Stimulated activated CD8-positive, alpha-beta memory T cell treated with anti-CD3 and anti-CD28 coated beads, Interleukin-15, amount 100 ng/mL, for 48 hours (primary cell): ENCODE results near the gene PBX1.

Experiments used
- DNase-seq, 2 donors: peaks; one replicate each; pipeline ENCODE4 v3.0.0-alpha.2; 2020; ENCODE audit warnings: low read depth in 2 of 2

Gene PBX1

DNA sequence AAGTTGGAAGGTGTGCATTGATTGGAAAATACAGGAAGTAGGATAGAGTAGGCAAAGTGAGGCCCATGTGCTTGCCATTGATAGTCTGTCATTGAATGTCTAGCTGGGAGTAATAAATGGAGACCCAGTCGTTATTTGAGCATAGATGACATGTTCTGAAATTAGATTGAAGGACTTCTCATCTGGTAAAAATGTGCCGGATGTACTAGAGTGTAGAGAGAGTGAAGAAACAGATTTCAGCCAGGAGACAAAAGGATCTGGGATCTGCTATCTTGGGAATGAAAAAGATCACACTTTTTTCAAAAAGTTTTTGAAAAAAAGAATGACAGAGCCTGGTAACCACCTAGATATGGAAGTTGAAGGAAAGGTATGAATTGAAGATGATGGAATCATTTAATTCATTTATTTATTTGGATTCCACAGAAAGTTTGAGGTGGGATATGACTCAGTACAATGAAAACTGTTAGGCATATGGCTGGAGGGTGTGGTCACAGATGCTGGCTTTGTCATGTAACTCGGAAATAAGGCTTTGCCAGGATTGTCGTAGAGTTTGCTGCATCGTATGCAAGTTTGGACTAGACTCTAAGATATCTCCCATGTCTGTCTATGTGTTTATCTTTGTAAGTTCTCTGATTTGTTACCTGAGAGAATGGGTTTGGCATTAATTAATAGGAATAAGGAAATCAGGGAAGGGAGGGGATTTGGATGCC lies 137.1 kb downstream of the PBX1 start:
- no peak for DNase-seq

DNA sequence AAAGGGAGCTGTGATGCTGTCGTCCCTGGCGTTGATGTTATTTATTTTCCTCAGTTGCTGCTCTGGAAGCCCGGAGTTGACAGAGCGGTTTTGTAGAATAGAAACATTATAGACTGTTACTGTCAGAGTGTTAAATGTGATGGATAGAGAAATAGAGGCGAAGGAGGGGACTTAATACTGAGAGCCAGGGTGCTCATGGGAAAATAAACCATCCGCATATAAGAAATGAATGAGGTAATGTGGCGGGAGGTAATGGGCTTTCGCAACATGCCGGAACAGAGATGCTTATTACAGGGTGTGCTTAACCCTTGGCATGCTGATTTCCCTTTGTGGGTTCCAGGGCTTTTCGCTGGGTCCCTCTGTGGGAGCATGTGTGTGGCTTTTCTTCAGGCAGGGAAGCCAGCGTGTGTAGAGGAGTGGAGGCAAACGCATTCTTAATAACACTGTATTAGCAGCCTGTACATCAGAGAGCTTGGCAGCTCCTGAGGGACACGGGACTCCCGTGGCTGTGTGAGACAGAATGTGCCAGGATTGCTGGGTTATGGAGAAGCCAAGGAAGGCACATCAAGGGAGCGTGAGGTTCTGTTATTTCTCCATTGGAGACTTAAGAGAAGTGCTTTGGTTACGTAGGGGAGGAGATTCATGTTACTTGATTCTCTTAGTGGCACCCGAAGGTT lies 141.0 kb downstream of the PBX1 start:
- no peak for DNase-seq

DNA sequence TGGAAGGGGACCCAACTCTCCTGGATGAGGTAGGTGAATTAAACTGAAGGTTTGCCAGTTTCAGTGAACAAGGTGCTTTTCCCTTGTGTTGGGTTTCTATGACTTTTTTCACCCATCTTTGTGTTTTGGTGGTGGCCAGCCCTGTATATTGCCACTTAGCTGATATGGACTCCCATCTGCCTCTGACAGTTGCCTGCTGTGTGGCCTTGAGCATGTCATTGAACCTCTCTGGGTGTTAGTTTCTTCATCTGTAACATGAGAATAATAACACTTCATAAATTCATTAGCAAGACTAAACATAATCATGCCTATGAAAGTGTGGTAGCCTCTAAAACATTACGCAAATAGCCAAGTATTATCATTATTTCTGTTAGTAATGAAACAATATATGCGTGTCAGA lies 141.7 kb downstream of the PBX1 start:
- DNase-seq: no peak

DNA sequence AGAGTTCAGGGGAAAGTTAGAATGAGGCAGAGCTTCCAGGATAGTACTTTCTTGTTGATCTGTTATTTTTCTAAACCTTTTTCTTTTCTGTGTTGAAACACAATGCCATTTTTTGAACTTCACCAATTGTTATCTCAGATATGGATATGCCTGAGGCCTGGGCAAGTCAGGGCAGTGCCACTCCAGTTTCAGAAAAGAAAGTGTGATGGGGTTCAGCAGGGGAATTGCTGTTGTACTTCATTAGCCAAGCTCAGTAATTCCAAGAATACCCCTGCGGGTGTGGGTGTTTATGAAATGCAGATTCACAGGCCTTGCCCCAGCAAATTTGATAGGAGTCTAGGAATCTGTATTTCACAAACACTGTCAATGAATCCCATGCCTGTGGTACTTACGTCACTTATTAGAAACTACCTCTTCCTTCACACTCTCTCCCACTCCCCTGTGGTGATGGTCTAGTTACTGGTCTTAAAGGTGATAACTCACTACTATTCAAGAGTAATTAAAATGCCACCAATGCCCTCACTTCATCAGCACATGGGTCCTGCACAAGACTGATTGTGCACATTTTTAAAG lies 142.3 kb downstream of the PBX1 start:
- no peak for DNase-seq

DNA sequence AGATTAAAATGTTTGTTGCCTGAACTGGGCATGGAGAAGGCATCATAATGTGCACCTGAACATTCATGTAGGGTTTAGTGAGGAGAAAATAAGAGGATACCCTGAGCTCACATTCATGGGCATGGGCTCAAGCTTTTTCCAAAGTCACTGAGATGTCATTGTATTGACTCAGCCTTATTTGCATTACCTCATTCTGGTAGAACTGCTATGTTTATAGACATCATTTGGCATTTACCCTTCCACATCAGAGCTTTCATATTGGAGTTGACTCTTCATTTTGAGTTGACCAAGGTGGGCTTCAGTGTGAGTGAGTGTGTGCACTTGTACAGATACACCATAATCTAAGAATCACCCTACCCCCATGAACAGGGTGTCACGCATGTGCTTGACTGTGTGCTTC lies 143.2 kb downstream of the PBX1 start:
- DNase-seq: no peak

DNA sequence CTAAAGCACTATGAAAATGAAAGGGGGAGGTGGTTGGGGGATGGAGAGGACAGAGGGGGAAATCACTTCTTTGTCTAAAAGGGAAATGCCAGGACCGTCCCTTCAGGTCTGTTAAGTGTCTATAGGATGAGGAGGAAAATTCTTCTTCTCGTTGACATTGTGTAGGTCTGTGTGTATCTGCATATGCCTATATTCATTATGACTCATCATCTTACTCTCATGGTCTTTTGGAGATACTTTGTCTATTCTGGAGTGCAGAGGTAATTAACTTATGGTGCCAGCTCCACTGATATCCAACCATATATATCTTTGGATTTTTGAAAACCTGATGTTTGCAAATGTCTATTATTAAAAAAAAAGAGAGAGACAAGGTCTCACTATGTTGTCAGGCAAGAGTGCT lies 143.7 kb downstream of the PBX1 start:
- DNase-seq: no peak

DNA sequence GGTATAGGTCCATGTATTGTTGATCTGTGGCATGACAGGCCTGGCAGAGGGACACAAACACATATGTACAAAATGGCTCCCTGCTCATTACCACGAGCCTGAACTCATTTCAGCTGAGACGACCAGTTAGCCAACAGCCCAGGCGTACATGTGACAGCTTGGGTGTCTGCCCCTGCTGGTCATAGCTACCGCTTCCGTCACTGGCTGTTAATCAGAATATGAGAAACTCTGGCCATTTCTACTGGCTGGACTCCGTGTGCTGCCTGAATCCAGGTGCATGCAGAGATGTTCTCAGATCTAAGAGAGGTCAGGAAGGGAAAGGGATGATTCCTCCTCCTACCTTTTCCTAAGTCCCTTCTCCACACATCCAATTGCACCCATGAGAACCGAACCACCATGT lies 144.5 kb downstream of the PBX1 start:
- no peak for DNase-seq

DNA sequence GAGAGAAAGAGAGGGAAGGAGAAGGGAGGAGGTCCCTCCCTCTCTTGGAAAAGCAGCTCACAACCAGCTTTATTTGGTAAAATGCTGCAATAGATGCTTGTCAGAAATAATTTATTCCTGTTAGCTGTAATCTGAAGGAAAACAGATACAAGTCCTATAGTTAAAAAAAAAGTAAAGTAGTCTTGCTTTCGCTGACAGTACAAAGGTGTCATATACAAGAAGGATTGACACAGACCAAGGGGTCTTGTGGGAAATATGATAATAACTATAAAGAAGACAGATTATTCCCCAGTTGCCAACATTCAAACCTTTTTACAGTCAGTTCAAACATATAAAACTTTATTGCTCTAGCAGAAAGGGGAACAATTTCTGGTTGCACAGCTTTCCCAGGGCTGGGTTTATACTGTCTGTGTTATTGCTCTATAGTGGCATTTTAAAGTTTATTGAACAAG lies 145.0 kb downstream of the PBX1 start:
- DNase-seq: no peak

DNA sequence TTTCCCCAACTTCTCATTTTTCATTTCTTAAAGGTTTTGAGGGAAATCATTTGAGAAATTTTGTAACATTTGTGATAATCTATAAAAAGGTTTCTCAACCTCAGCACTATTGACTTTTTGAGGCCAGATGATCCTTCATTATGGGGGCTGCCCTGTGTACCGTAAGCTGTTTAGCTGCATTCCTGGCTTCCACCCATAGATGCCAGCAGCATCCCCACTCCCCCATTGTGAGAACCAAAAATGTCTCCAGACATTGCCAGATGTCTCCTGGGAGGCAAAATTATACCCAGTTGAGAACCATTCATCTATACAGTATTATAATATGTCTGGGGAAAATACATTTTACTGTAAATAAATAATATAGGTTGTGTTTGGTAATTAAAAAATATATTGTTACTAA lies 146.0 kb downstream of the PBX1 start:
- no peak for DNase-seq

DNA sequence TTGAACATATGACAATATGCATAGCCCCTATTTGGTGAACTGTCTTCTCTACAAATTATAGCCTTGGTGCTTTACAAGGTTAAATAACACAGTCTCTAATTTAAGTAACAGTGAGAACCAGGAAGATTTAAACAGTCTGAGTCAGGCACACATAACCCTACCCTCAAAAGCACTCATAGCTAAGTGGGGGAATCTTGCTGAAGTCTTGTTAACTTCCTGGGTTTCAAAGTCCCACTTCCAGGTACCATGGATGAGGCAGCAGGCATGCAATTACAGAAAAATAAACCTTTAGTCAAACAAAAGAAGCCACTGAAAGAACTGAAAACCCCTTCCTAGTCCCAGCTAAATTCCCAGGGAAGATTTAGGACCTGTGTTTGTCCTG lies 147.6 kb downstream of the PBX1 start:
- DNase-seq: no peak

DNA sequence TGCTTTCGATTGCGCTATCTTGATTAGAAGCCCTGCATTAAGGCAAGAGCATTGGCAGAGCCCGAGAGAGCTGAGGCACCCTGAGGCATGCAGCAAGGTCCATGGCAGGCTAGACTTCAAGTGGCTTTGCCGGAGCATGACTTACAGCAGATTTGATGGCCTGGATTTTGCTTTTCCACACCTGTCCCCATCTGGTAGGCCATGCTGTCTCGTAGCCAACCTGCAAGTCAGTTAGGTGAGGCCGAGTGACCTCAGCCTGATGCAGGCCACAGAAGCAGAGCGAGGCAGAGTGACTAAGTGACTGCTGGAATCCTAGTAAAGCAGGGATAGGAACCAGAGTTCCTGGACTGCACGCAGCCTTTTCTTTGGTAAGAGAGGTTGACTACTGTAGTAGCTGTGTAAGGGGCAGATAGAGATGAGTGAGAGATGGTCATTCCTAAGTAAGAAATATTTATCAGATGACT lies 148.9 kb downstream of the PBX1 start:
- DNase-seq: no peak

DNA sequence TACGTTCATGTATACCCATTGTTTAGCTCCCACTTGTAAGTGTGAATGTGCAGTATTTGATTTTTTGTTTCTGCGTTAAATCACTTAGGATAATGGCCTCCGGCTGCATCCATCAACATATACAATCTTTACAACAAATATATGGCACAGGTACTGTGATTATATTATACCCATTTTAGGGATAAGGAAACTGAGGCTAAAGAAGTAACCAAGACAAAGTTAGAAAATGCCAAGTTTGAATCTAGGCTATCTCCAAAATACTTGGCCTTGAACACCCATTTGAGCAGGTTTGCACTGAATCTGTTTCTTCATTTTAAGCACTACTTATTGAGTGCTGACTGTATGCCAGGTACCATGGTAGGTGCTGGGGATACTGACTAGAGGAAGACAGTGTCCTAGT lies 149.6 kb downstream of the PBX1 start:
- DNase-seq: no peak

DNA sequence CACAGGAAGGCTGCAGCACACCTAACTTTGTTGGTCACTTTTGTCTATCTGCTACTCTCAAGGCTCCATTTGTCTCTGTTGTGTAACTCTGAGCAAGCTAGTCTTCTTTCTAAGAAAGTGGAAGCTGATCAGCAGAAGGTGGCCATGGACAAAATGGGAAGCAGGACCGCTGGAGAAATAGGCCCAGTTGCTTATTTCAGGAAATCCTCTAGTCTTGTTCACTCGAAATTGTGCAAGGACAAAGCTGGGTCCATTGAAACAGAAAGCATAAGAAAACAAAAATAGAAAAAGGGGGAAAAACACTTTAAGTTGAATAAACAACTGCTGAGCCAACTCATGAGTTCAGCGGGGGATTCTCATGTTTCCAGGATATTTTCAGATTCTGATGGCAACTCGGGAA lies 150.1 kb downstream of the PBX1 start:
- DNase-seq: no peak

DNA sequence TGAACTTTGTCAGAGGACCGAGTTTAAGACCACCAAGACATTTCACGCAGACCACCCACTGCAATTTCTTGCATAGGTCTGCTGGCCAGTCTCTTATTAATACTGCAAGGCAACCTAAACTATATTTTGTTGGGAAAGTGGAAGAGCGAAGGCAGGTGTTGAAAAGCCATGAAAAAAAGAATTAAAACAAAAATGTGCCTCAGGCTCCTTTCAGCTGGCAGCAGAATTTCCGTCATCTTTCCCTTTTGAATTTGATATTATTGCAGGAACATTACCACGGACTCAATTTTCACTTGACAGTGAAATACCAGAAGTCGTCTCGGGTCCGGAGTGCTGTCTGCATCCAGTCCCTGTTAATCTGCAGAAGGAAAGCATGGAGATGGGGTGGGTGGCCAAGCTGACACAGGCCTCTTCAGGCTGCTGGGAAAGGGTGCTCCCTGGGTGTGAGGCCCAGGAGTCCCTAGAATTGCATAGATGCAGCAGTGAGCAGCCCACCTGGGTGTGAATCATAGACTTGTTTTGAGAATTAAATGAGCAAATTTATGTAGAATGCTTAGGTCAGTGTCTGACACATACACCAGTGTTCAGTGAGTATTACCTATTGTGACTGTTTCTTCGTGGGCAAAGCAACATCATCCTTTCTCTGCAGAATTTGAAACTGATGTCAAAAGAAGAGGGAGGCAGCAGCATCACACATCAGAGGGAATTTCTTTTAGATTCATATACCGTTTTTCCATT lies 150.7 kb downstream of the PBX1 start:
- DNase-seq: no peak

DNA sequence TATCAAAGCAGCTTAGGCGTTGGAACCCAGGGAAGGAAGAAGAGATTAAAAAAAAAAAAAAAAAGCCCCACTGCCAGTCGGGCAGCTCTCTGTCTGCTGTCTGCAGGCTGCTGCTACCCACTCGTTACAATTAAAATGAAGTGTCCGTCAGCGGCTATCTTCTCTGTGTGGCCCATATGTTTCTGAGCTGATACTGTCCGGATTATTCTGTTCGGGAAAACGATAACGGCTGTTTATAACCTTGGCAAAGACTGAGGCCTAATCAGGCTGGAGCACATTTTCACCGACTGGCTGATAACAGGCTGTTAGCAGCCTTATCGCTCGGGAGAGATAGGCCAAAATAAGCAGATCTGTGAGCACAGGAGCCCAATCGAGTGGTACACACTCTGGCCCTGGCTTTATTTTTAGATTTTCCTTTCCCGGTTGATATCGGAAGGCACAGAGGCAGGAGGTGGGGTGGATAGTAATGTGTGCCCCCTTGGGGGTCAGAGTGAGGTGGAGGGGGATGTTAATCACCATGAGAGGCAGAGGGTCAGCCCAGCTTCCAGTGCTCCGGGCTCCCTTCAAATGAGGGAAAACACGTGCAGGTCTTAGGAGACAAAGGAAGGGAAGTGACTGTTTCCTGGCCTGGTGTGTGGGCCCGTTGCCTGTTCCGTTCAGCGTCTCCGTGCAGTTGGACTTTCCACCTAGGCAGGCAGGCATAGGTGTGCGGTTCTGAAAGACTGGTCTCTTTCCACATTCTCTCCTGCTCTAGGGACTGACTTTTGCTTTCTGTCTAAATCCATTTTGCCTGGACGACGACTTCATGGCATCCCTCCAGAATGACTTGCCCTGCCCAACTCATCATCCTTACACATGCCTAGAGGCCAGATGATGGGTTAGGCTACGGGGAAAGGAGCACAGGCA lies 153.4 kb downstream of the PBX1 start:
- DNase-seq: no peak

DNA sequence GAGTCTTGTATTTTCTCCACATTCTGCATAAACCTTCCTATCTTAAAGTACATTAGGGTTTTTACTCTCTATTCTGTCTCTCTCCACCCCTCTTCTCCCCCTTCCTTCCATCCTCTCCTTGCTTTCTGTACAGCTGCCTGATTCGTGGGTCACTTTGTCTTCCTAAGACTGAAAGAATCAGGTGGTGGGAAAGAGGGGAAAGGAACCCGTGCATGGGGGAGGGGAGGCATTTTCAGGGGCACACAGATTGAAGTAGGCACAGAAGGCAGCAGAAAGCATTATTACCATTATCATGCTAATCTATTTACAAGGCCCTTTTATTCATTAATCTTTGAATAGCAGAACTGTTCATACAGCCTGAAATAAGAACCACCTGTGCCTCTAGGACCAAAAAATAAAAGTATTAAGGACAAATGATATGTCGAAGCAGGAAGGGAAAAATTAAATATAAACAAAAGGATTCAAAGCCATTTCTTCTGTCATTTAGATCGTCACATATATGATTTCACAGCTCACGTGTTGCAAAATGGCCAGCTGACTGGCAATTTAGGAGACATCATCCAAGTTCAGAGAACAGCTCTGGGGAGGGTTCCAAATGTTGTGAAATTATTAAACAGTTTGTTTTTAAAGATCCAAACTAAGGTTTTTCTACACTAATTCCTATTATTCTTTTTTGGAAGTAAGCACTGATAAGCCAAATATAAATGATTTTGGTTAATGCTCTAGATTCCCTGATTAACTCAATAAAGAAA lies 154.6 kb downstream of the PBX1 start:
- no peak for DNase-seq

DNA sequence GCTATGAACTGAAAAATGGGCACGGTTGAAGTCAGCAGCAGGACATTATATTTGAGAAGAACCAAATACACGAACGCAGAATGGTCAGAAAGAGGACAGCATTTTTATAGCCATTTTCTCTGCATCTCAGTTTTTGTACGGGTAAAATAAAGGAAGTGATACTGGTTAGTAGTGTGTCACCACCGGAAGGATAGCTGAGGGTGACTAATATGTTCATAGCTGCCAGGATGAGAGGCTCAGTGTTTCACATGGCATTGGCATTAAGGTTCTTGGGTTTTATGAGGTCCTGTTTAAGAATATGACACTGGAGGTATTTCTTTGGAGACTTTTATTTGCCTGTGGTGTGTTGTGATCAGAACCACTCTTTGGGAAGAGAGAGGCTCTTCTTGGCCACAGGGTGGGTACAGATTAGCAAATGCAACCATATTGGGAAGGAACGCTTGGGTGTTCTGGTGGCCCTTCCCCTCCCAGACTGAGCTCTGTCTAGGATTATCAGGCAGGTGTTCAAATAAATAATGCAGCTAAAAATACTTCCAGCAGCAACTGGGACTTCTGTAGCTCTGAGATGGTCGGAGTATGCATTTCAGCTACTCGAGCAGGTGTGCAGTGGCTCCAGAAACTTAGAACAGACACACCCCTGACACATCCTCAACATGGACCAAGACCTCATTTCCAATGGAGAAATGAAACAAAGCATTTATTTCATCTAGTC lies 158.2 kb downstream of the PBX1 start:
- no peak for DNase-seq

DNA sequence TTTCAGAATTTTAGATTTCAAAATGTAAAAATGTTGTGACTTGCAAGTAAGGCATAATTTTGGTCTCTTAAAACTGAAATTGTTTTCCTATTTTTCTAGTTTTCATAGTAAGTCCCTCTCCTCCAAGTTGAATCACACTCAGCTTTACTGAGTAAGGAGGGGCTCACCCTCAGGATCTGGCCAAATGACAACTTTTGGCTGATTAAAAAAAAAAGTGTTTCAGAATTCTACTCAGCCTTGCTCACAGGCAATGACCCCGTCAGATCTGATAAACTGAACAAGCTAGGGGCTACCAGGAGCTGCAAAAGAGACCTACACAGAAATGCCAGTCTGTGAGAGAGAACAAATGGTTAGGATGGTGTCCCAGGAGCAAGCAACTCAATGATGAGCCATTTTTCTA lies 159.8 kb downstream of the PBX1 start:
- no peak for DNase-seq

DNA sequence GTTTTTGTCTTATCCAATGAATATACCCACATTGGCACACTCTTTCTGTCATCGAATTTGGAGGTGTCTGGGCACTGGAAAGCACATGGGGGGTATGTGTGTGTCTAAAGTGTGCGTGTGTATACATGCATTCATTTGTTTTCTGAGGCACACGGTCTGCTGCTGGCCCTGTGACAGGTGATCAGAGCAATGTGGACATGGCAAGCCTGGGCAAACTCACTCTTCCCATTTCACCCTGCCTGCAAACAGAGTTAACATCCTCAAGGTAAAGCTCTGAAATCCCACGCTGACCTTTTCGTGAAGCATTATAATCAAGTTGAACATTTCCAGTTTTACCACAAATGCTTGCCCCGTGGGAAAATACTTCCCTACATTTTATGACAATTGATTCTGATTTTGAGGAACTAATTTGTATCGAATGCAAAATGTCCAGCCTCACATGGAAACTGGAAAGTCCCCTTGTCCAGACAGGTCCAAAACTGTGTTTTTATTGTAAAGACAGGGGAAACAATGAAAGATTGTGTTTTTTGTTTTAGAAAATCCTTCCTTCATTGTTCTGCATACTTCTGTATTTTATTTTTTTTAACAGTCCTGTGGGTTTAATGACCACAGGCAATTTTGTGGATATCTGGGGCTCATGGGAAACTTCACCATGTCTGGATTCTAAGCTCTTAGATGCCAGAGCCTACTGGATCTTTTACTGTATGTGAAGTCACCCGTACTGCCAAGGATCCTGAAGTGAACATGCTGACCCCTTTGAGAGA lies 160.9 kb downstream of the PBX1 start:
- DNase-seq: no peak
